ENCODE measurements around the gene ATP2C1.

Gene ATP2C1

GRCh38 chr3:130895690-130896488 is 2.0 kb downstream of the ATP2C1 start:
- no peak for DNase-seq

GRCh38 chr3:130897316-130897715 is 3.4 kb downstream of the ATP2C1 start:
- no peak for DNase-seq

GRCh38 chr3:130900959-130901358 is 7.1 kb downstream of the ATP2C1 start:
- no peak for DNase-seq

GRCh38 chr3:130901463-130902204 is 7.8 kb downstream of the ATP2C1 start:
- DNase-seq: no peak

- no peak for DNase-seq
Observed at GRCh38 chr3:130903412-130903908, 9.6 kb downstream of the ATP2C1 start.

- no peak for DNase-seq
Observed at GRCh38 chr3:130904491-130904890, 10.6 kb downstream of the ATP2C1 start.

DNA sequence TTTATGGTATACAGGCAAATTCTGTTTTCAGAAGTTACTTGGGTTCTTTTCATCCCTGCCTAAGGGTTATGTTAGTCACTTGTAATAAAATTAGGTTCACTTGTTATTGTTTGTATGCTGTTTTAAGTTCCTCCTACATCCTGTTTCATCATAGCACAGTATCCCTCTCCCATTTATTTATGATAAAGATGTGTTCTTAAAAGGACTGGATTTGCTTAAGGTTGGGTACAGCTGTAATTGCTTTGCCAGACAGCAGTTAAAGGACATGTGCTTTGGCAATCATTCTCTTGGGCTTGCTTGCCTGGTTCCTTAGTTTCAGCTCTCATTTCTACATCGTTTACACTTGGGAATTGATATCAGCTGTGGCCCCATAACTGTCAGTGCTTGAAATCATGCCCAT is 11.7 kb downstream of the ATP2C1 start:
- DNase-seq: no peak

DNA sequence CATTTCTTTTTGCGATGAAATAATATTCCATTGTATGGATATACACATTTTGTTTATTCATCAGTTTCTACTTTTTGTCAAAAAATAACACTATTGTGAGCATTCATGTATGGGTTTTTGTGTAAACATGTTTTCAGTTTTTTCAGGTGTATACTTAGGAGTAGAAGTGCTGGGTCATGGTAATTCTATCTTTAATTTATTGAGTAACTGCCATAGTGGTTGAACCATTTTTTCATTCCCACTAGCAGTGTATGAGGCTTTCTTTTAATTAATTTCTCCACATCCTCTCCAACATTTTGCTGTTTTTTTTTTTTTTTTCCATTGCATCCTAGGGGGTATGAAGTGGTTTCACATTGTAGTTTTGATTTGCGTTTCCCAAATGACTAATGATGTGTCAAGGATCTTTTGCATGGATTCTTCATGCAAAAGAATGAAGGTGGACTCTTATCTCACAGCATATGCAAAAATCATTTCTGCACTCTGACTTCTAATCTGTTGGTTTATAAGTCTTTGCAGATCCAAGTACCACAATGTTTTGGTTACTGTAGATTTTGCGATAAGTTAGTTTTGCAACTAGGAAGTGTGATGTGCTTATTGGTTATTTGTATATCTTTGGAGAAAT is 12.6 kb downstream of the ATP2C1 start:
- DNase-seq: no peak

- DNase-seq: no peak
Observed at GRCh38 chr3:130907500-130907899, 13.6 kb downstream of the ATP2C1 start.

GRCh38 chr3:130907966-130908365 is 14.1 kb downstream of the ATP2C1 start:
- no peak for DNase-seq

DNA sequence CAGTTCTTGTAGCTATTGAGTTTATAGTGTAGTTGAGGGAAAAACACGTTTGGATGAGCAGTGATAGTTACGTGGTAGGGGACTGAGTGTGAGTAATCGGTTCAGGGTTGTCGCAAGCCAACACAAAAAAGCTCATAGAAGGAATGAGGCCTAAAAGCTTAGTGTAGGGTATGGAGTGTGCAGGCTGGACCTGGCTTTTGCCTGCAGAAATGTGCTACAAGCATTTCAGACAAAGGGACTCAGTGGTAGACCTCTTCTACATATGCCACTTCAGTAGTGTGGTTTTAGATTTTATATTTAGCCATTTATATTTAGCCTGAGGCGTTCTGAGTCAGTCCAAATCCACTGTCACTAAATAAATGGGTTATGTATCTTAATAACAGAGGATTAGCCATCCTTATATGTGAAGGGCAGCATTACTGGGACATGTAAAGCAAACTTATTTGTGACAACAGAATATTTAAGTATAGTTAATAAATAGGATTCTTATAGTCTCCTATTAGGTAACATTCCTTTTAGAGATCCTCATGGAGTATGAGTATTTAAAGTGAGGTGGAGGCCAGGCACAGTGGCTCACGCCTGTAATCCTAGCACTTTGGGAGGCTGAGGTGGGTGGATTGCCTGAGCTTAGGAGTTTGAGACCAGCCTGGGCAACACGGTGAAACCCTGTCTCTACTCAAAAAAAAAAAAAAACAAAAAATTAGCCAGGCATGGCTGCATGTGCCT is 21.8 kb downstream of the ATP2C1 start:
- DNase-seq: no peak

- no peak for DNase-seq
Observed at GRCh38 chr3:130916507-130917167, 22.8 kb downstream of the ATP2C1 start.

DNA sequence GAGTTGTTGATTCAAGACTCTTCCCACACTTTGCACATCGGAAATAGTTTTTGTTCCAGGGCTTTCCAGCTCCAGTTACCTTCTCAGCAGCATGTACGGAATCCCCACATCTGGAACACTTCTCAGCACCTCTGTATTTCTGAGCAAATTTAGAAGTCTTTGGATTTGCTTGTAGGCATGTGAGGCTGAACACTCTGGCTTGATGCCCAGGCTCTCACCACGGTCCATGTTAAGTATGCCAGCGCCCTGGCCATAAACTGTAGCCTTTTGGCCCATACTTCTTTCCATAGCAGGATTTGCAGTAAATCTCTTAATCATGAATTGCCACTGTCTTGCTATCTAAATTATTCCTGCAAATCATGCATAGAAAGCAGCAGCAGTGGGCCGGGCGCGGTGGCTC is 24.4 kb downstream of the ATP2C1 start:
- DNase-seq: no peak

DNA sequence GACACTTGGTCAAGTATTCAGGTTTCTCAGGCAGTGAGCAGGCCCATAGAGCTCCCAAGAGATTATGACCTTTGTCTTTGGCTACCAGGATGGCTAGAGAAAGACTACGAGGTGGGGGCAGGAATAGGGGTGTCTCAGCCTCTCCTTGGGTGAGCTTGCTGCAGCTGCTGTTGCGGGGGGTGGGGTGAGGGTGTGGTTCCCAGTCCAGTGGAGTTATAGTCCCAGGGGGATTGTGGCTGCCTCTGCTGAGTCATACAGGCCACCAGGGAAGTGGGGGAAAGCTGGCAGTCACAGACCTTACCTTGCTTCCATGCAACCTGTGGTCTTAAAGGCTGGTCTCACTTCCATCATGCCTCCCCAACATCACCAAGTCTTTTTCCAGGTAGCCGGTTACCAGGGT is 31.7 kb downstream of the ATP2C1 start:
- DNase-seq: no peak

DNA sequence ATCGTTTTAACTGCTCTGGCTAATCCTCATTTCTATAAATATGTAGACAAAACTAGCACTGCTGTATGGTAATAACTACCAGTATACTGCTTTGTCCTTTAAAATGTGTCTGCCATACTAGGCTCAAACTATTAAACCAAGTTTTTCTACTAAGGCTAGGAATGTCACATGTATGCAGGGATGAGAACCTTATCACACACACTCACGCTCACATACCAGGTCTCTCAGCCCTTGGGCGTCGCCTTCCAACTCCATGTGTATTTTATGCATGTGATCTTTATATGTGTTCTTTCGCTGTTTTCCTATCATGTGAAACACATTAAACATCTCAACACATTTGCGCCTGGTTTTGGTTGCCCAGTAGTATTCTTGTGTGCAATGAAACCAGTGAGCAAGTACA is 32.6 kb downstream of the ATP2C1 start:
- no peak for DNase-seq

DNA sequence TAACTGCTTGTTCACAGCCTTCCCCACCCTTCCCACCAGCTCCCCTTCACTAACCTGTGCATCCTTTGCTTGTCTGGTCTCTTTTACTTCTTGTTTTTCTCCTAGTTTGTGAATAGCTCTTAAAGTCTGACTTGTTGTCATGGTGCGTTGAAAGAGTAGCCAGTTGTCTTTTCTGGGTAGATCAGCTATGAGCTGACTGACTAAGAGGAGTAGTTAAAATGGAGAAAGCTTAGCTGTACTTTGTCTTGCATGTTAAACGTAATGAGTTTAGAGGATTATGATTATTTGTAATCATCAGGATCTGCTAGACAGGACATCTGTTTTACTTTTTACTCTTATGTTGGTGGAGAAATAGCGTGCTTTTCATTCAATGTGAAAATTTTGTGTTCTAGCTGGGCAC is 35.9 kb downstream of the ATP2C1 start:
- no peak for DNase-seq

DNA sequence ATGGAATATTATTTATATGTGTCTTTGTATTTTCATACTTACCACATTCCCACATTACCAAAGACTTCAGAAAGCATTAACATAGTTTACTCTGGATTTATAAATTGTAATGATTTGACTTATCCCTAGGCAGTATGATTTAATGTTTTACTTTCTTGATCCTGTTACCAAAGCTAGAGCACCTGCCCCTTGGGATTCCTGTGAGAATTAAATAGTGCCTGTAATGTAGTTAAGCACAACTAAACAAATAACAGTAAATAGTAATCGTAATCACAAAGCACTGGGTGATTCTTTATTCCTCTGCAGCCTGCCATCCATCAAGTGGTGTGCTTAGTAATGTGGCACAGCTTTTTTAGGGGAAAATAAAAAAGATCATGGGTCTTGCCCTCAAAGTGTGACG is 39.1 kb downstream of the ATP2C1 start:
- no peak for DNase-seq

- no peak for DNase-seq
Observed at GRCh38 chr3:130933801-130934345, 40.0 kb downstream of the ATP2C1 start.

- no peak for DNase-seq
Observed at GRCh38 chr3:130934442-130935089, 40.7 kb downstream of the ATP2C1 start.

DNA sequence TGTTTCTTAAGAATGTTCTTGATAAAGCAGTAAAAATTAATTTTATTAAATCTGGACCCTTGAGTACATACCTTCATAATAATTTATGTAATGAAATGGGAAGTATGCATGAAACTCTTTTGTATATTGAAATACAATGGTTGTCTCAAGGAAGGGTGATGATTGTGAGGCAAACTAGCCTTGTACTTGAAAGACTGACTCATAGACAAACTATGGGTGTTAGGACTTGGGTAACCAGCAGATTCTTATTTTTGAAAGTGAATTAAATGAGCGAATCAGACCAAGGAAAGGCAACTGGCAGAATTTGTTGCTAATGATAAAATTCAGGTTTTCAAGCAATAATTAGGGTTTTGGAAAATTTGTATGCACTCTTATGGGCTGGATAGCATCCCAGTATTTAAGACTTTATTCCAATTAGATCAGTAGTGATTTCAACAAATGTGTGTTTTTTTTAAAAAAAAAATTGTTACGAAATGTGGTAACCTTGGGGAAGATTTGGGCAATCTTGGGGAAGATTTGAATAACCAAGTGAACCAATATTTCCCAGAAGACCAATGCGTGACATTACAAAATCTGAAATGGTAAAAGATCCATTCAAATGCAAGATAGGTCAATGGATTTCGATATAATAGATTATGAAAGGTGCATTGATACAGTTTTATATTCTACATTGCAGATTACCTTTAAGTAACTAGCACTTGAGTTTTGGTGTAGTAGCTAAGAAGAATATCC is 42.0 kb downstream of the ATP2C1 start:
- no peak for DNase-seq

GRCh38 chr3:130939753-130940152 is 45.9 kb downstream of the ATP2C1 start:
- DNase-seq: no peak

Data from right forelimb (tissue), 1 donor.